Esophagus squamous epithelium (tissue), 5 donors: ENCODE data around the gene GLB1L. TPM values are rescaled to one million over a fixed set of nuclear protein-coding genes. Genes with fewer than 3 reads are reported as not detected.

Source experiments
- DNase-seq: peaks from one replicate; lab custom pipeline; 2025; lab: John Stamatoyannopoulos, UW
- H3K27ac ChIP-seq, 4 donors: fragments of 200-600 bp; sonication (generic); one replicate each; pipeline ENCODE4 v1.5.1; 2016 to 2019; ENCODE audit warnings: mild to moderate bottlenecking in 1 of 4
- H3K27me3 ChIP-seq, 4 donors: fragments of 200-600 bp; sonication (generic); 1 replicate in 3 of 4; 2 replicates in 1 of 4; pipeline versions ENCODE4 v1.5.1 to v1.6.0; 2017 to 2021; ENCODE audit warnings: antibody characterized with exemption in 1 of 4
- H3K36me3 ChIP-seq, 3 donors: fragments of 200-600 bp; sonication (generic); one replicate each; pipeline ENCODE4 v1.5.1; 2016 to 2019
- H3K4me1 ChIP-seq, 3 donors: fragments of 200-600 bp; sonication (generic); one replicate each; pipeline ENCODE4 v1.5.1; 2017 to 2019
- H3K4me3 ChIP-seq, 4 donors: fragments of 200-600 bp; sonication (generic); 1 replicate in 3 of 4; 2 replicates in 1 of 4; pipeline ENCODE4 v1.5.1; 2016 to 2019; ENCODE audit warnings: mild to moderate bottlenecking in 2 of 4, moderate library complexity in 1 of 4
- H3K9me3 ChIP-seq, 3 donors: fragments of 200-600 bp; sonication (generic); one replicate each; pipeline ENCODE4 v1.5.1; 2016 to 2019
- CTCF ChIP-seq, 6 experiments: fragments of 450-650 bp in 4 of 6; fragments of 200-600 bp in 2 of 6; sonication (generic) in 2 of 6; IDR thresholded peaks; one replicate each; pipeline ENCODE4 v1.5.1; 2016 to 2019; ENCODE audit warnings: antibody characterized with exemption in 6 of 6, mild to moderate bottlenecking in 4 of 6, moderate library complexity in 4 of 6
- POLR2A ChIP-seq, 4 donors: fragments of 450-650 bp; IDR thresholded peaks; one replicate each; pipeline ENCODE4 v1.6.1; 2017; ENCODE audit warnings: antibody characterized with exemption in 4 of 4, mild to moderate bottlenecking in 4 of 4, moderate library complexity in 3 of 4
- WGBS, 2 donors: methylation state at CpG; one replicate each; pipeline ENCODE4 v1.1.5; 2018; 5-methylcytosine and 5-hydroxymethylcytosine counted together
- intact Hi-C: fragments of 100-400 bp; cut with DNase I; formaldehyde crosslinking; loops from one replicate; pipeline ENCODE4 v1.15.0; 2022
- total RNA-seq, 4 donors: library from RNA; depleted of rRNA; stranded (reverse); fragments of >200 nt; gene quantifications; one replicate each; pipeline ENCODE4 v1.1.0, GENCODE V29; 2016
- donor health status: DM: yes; HTN: yes; CAD: no.

Gene GLB1L
- total RNA-seq, 4 donors from 2014 or later: 1.2 to 2.3 (median 1.7) TPM

- Histone ChIP-seq H3K27ac (peak overlapping the region; percentile 93 to 99 (median 97)), H3K27me3 (no peaks in the 10 kb centered on the region), H3K9me3 (no peaks in the 10 kb centered on the region), H3K4me1 (peaks cover 12 to 34% (median 14%) of the 10 kb centered on the region in 3 donors), H3K4me3 (peak overlapping the region; percentile 70 to 83 (median 73)), H3K36me3 (peaks cover 9 to 42% (median 24%) of the 10 kb centered on the region in 3 donors)
- intact Hi-C loops: no loop called here
- WGBS, 2 donors: 5 to 22% methylated on average over 9 to 17 of the region's 22 CpGs
- no peak for TF ChIP-seq CTCF (IDR thresholded peaks at IDR 0.05)
- TF ChIP-seq POLR2A (IDR thresholded peaks at IDR 0.05): no peak
- DNase-seq: no peak
Measured at GRCh38 chr2:219207134-219207883, 37.9 kb downstream of the GLB1L start.

GRCh38 chr2:219206328-219207133 lies 38.7 kb downstream of the GLB1L start, which contains the start of gene ZFAND2B:
TSS of gene ZFAND2B (plus strand) at chr2:219206782. CDS start at chr2:219206988, 206 bp downstream.
- 0 to 1% methylated on average over 6 to 10 of the region's 76 CpGs for WGBS, 2 donors

GRCh38 chr2:219205981-219206327 lies 39.3 kb downstream of the GLB1L start:
- WGBS, 2 donors: 12 to 17% methylated on average over 5 to 7 of the region's 7 CpGs
- Histone ChIP-seq H3K9me3 (no peaks in the 10 kb centered on the region), H3K4me3 (peak overlapping the region; percentile 70 to 83 (median 73)), H3K27ac (peak overlapping the region; percentile 93 to 99 (median 97)), H3K27me3 (no peaks in the 10 kb centered on the region), H3K36me3 (peaks cover 6 to 32% (median 23%) of the 10 kb centered on the region in 3 donors), H3K4me1 (peaks cover 12 to 34% (median 14%) of the 10 kb centered on the region in 3 donors)
- intact Hi-C loops: no loop called here
- DNase-seq: no peak
- TF ChIP-seq CTCF (IDR thresholded peaks at IDR 0.05) (no peak), POLR2A (IDR thresholded peaks at IDR 0.05) (no peak)

More at GRCh38 chr2:219206328-219207133, 38.7 kb downstream of the GLB1L start, which contains the start of gene ZFAND2B:
- Histone ChIP-seq H3K4me3 (peak within 1 kb of the TSS; percentile 70 to 83 (median 73)), H3K4me1 (peaks cover 12 to 34% (median 14%) of the 10 kb centered on the region in 3 donors), H3K27ac (peak within 1 kb of the TSS; percentile 93 to 99 (median 97)), H3K9me3 (no peaks in the 10 kb centered on the region), H3K36me3 (peaks cover 6 to 37% (median 24%) of the 10 kb centered on the region in 3 donors), H3K27me3 (no peaks in the 10 kb centered on the region)
- peak; percentile 82 for DNase-seq
- TF ChIP-seq POLR2A (IDR thresholded peaks at IDR 0.05): peak in 3 of 4 donors; percentile 92 to 97 (median 95)
- peak in 3 of 6 experiments; percentile 31 to 50 (median 42) for TF ChIP-seq CTCF (IDR thresholded peaks at IDR 0.05)
- intact Hi-C loops: no loop called here

DNA sequence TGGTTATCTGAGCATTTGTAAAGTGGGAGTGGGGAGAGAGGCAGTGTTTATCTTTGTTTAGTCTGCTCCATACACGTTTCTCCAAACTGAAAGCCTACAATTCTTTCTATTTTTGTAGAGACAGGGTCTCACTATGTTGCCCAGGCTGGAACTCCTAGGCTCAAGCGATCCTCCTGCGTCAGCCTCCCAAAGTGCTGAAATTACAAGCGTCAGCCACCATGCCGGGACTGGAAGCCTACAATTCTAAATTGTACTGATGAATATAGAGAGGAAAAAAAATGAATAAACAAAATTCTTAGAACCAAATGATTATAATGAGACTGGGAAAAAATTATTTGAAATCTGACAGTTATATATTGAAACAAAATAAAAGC lies 40.1 kb downstream of the GLB1L start:
- H3K27ac ChIP-seq: no peak overlapping the region
- peaks cover 0 to 24% (median 15%) of the 10 kb centered on the region in 3 donors for H3K36me3 ChIP-seq
- 79 to 88% methylated on average over 5 of the region's 5 CpGs for WGBS, 2 donors
- no peak for TF ChIP-seq CTCF (IDR thresholded peaks at IDR 0.05)
- TF ChIP-seq POLR2A (IDR thresholded peaks at IDR 0.05): no peak
- no peak overlapping the region for H3K4me3 ChIP-seq
- no peaks in the 10 kb centered on the region for H3K9me3 ChIP-seq
- intact Hi-C loops: no loop called here
- H3K4me1 ChIP-seq: peaks cover 12 to 34% (median 14%) of the 10 kb centered on the region in 3 donors
- no peak for DNase-seq
- no peaks in the 10 kb centered on the region for H3K27me3 ChIP-seq
